NK-92 (cell line): ENCODE results near the gene SNTG2.
"Not testable (repeated sequence)": the region's sequence is repeated elsewhere in the genome, so short reads cannot be mapped to it uniquely, and the experiment has no call there.

Experiments
- DNase-seq: peaks from one replicate; lab custom pipeline; 2025; ENCODE audit not compliant: unreplicated experiment; lab: John Stamatoyannopoulos, UW

SNTG2 gene

GRCh38 chr2:950080-950966, at the start of gene SNTG2:
Gene SNTG2 (plus strand): TSS chr2:950849. CDS start chr2:950997, 148 bp downstream.
- DNase-seq = no peak

- DNase-seq = no peak
Observed at GRCh38 chr2:902584-902983, 48.1 kb upstream of the SNTG2 start.

- no peak for DNase-seq
Observed at GRCh38 chr2:903223-903900, 47.3 kb upstream of the SNTG2 start.

- no peak for DNase-seq
Observed at GRCh38 chr2:904246-905024, 46.2 kb upstream of the SNTG2 start.

- DNase-seq = no peak
Observed at GRCh38 chr2:905091-905832, 45.4 kb upstream of the SNTG2 start.

GRCh38 chr2:905833-906140, 44.9 kb upstream of the SNTG2 start:
- no peak for DNase-seq

- no peak for DNase-seq
Observed at GRCh38 chr2:907706-908105, 42.9 kb upstream of the SNTG2 start.

GRCh38 chr2:908568-908967, 42.1 kb upstream of the SNTG2 start:
- DNase-seq = no peak

- DNase-seq = not testable (repeated sequence)
Observed at GRCh38 chr2:909764-910379, 40.8 kb upstream of the SNTG2 start.

- no peak for DNase-seq
Observed at GRCh38 chr2:910698-911097, 40.0 kb upstream of the SNTG2 start.

GRCh38 chr2:915979-916378, 34.7 kb upstream of the SNTG2 start:
- DNase-seq = no peak

- no peak for DNase-seq
Observed at GRCh38 chr2:916935-917334, 33.7 kb upstream of the SNTG2 start.

- no peak for DNase-seq
Observed at GRCh38 chr2:919672-920071, 31.0 kb upstream of the SNTG2 start.

GRCh38 chr2:920573-920972, 30.1 kb upstream of the SNTG2 start:
- no peak for DNase-seq

GRCh38 chr2:920999-921398, 29.6 kb upstream of the SNTG2 start:
- no peak for DNase-seq

GRCh38 chr2:922185-922584, 28.5 kb upstream of the SNTG2 start:
- no peak for DNase-seq

- DNase-seq = no peak
Observed at GRCh38 chr2:923832-924601, 26.6 kb upstream of the SNTG2 start.

GRCh38 chr2:924701-925100, 25.9 kb upstream of the SNTG2 start:
- DNase-seq = no peak

GRCh38 chr2:925309-925708, 25.3 kb upstream of the SNTG2 start:
- no peak for DNase-seq

GRCh38 chr2:925711-926110, 24.9 kb upstream of the SNTG2 start:
- no peak for DNase-seq
